D721Med (cell line): Measurements from ENCODE around the gene AIP.
"Not testable (repeated sequence)": the region's sequence is repeated elsewhere in the genome, so short reads cannot be mapped to it uniquely, and the experiment has no call there.

Source experiments
- DNase-seq: peaks from one replicate; pipeline ENCODE4 v3.0.0; 2011; ENCODE audit warnings: low spot score; ENCODE audit not compliant: insufficient read length
- FAIRE-seq: peaks from 2 replicates; lab custom pipeline; 2011; peaks lifted over from hg19 to GRCh38; lab: Jason Lieb, UNC
- TF ChIP-seq, protein P1 (sequence below): IDR thresholded peaks from 2 replicates; pipeline ENCODE4 v1.5.1; 2012; ENCODE audit warnings: mild to moderate bottlenecking, control low read depth; ENCODE audit not compliant: insufficient read depth; ENCODE audit errors: missing control alignments

The AIP gene

DNA sequence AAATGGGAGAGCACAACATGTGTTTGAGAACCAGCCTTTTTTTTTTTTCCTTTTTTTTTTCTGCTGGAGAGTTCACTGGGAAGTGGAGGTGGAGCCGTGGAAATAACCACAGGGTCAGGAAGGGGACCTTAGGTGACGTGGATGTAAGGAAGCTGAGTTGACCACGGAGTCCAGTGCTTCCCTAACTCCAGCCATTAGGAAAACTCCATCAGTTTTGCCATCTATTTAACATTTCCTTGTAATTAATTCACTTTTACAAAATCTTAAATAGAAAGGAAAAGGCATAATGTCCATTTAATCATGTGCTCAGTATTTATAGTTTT, 27.2 kb downstream of the AIP start:
- TF ChIP-seq, protein P1, sequence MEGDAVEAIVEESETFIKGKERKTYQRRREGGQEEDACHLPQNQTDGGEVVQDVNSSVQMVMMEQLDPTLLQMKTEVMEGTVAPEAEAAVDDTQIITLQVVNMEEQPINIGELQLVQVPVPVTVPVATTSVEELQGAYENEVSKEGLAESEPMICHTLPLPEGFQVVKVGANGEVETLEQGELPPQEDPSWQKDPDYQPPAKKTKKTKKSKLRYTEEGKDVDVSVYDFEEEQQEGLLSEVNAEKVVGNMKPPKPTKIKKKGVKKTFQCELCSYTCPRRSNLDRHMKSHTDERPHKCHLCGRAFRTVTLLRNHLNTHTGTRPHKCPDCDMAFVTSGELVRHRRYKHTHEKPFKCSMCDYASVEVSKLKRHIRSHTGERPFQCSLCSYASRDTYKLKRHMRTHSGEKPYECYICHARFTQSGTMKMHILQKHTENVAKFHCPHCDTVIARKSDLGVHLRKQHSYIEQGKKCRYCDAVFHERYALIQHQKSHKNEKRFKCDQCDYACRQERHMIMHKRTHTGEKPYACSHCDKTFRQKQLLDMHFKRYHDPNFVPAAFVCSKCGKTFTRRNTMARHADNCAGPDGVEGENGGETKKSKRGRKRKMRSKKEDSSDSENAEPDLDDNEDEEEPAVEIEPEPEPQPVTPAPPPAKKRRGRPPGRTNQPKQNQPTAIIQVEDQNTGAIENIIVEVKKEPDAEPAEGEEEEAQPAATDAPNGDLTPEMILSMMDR: no peak
- FAIRE-seq (no peak), DNase-seq (no peak)

DNA sequence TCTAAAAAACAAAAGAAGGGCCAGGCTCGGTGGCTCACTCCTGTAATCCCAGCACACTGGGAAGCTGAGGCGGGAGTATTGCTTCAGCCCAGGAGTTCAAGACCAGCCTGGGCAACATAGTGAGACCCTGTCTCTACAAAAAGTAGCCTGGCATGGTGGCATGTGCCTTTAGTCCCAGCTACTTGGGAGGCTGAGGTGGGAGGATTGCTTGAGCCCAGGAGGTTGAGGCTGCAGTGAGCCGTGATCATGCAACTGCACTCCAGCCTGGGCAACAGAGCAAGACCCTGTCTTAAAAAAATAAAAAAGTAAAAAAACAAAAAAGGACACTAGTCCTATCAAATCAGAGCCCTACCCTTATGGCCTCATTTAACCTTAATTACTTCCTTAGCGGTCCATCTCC, 28.7 kb downstream of the AIP start:
- DNase-seq, FAIRE-seq: not testable (repeated sequence)

DNA sequence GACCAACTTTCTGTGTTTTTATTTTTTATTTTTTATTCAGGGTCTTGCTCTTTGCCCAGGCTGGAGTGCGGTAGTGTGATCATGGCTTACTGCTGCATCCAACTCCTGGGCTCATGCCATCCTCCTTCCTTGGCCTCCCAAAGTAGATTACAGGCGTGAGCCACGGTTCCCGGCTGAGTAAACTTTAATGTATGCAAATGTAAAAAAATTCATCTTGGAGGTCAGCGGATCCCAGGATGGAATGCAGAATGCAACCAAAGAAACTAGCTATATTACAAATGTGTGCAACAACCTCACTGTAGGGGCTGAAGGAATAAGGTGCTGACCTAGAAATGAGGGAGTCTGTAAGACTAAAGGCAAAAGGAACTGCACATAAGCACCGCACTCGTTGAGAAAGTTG, 31.3 kb downstream of the AIP start:
- DNase-seq (no peak), FAIRE-seq (no peak)
- TF ChIP-seq, protein P1: no peak

DNA sequence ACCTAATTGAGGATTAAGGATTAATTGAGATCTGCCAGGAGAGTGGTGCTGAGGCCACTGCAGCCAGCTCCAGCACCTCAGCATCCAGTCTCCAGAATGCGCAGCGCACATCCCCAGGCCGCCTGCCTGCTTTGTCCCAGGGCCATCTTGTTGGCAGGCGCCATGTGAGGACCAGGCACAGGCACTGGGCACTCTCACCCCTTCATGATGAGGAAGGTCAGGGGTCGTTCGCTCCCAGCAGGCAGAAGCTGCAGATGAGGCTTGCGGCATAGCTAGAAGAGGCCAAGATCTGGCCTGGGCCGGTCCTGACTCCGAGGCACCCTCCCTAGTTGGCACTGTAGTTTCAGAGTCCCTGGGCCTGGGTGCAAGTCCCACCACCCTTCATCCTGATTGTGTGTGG, 34.0 kb downstream of the AIP start:
- FAIRE-seq (no peak), DNase-seq (no peak)
- TF ChIP-seq, protein P1: no peak

DNA sequence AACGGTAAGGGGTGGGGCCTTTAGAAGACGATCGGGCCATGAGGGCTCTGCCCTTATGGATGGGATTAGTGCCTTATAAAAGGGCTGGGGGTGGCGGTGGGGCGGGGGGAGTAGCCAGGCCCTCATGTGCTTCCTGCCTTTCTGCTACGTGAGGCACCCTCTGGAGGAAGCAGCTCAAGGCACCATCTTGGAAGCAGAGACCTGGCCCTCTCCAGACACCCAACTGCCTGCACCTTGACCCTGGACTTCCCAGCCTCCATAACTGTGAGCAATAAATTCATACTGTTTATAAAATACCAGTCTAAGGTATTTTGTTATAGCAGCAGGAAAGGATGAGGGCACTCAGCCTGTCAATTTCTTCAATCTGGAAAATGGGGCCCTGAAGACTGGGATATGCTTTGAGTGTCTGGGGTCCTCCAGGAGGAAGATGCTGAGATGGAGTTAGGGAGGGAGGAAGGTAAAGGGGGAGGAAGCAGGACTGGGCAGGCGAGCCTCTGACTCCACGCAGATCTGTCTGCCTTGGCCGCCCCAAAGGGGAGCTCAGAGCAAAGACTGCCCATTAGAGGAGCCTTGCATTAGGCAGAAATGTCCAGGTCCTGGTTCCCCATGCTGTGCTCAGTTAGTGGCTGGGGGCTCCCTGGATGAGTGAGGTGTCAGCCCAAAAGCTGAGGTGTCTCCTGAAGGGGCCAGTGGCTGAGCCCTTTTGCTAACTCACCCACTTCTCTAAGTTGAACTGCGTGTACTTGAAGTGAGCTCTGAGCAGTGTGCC, 35.1 kb downstream of the AIP start:
- TF ChIP-seq, protein P1: no peak
- no peak for DNase-seq
- no peak for FAIRE-seq

DNA sequence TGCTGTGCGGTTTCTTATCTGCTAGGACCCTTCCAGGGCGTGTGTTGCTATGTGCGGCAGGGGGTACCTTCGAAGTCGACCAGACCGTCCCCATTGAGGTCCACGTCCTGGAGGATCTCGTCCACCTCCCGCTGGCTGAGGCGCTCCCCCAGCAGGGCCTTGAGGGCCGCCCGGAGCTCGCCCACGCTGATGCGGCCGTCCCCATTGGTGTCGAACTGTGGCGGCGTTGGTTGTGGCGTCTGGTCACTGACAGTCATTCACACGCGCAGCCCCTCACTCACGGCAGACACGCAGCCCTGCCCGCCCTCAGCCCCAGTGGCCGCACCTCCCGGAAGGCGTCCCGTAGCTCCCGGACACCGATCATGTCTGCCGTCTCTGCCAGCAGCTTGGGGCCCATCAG, 36.9 kb downstream of the AIP start:
- TF ChIP-seq, protein P1: no peak
- FAIRE-seq: no peak
- no peak for DNase-seq

DNA sequence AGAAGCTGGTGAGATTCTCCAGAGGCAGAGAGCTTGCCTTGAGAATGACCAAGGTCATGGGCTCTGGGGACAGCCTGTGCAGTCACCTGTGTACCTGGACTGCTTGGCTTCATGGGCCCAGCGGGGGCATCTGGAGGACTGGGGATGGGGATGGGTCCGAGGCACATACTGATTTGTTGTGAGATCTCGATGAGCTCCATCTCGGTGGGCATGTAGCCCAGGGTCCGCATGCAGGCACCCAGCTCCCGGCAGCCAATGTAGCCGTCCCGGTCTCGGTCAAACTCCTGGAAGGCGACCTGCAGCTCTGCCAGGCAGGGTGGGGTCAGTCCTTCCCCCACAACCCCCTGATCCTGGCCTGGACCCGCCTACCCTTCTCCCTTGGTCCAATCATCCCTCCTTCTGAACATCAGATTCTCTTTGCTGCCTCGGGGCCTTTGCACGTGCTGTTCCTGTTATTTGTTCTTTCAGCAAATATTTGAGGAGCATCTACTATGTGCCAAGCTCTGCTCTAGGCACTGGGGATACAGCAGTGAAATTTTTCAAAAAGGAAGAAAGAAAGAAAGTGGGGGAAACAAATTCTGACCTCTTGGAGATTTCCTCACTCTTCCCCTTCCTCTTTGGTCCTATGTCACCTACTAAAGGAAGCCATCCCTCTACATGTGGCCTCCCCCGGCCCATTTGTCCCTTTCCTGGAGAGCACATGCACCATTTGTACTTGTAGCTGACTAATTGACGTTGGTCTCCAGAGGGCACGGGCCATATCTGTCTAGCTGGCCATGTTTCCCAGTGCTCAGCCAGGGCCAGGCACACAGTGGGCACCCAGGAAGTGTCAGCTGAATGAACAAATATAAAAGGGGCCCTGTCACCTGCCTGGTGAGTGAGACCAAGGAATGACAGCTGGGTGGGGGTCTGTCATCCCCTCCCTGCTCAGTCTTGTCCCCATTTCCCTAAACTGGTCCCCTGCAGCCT, 38.3 kb downstream of the AIP start:
- FAIRE-seq: no peak
- TF ChIP-seq, protein P1: no peak

More for the DNA sequence above, 38.3 kb downstream of the AIP start:
- DNase-seq: no peak
